HepG2 (cell line): ENCODE data around the gene RNLS.

Experiments
- EP300 ChIP-seq, 3 experiments: sonication (generic) in 1 of 3; formaldehyde crosslinking in 1 of 3; IDR thresholded peaks; 2 replicates each; pipeline versions ENCODE4 v1.5.1 to v1.6.1; 2011 to 2020; ENCODE audit warnings: low read depth in 2 of 3, low read length in 2 of 3, borderline replicate concordance in 1 of 3, improper control_type of control experiment in 1 of 3, mild to moderate bottlenecking in 1 of 3, missing genetic modification reagents in 1 of 3, moderate library complexity in 1 of 3
- MAZ ChIP-seq, 2 experiments: sonication (generic) in 1 of 2; formaldehyde crosslinking in 1 of 2; IDR thresholded peaks; 2 replicates each; pipeline versions ENCODE4 v1.5.0 to v1.6.1; 2012 to 2020; ENCODE audit warnings: low read depth in 2 of 2, mild to moderate bottlenecking in 2 of 2, borderline replicate concordance in 1 of 2, improper control_type of control experiment in 1 of 2, low read length in 1 of 2, missing genetic modification reagents in 1 of 2, moderate library complexity in 1 of 2
- RXRA ChIP-seq: sonication (generic); formaldehyde crosslinking; IDR thresholded peaks from 2 replicates; pipeline ENCODE4 v1.5.1; 2020; ENCODE audit warnings: missing genetic modification reagents
- SP4 ChIP-seq: sonication (generic); formaldehyde crosslinking; IDR thresholded peaks from 2 replicates; pipeline ENCODE4 v1.8.1; 2023; ENCODE audit warnings: mild to moderate bottlenecking, missing genetic modification reagents
- ZKSCAN8 ChIP-seq: IDR thresholded peaks from 2 replicates; pipeline ENCODE4 v1.6.1; 2016; ENCODE audit warnings: borderline replicate concordance, missing genetic modification reagents, missing compliant biosample characterization
- ZNF766 ChIP-seq: sonication (generic); formaldehyde crosslinking; IDR thresholded peaks from 2 replicates; pipeline ENCODE4 v1.5.0; 2020; ENCODE audit warnings: missing genetic modification reagents, borderline replicate concordance

- no peak for TF ChIP-seq ZKSCAN8
- TF ChIP-seq ZNF766 (CRISPR knock-in tag) = no peak
- no peak for TF ChIP-seq SP4
- no peak for TF ChIP-seq EP300 (IDR thresholded peaks at IDR 0.05; ENCODE audit: low read depth in 2 of 2, low read length in 2 of 2)
- TF ChIP-seq EP300 (CRISPR knock-in tag; IDR thresholded peaks at IDR 0.05; ENCODE audit: borderline replicate concordance) = no peak
- no peak for TF ChIP-seq MAZ (IDR thresholded peaks at IDR 0.05; ENCODE audit: borderline replicate concordance, low read depth, low read length)
- no peak for TF ChIP-seq MAZ (CRISPR knock-in tag; IDR thresholded peaks at IDR 0.05; ENCODE audit: low read depth)
- TF ChIP-seq RXRA (CRISPR knock-in tag) = no peak
Measured at GRCh38 chr10:88507404-88507803, 75.7 kb downstream of the RNLS start.
